GM12878 (cell line): ENCODE data around the gene STK32A. TPM values are rescaled to one million over a fixed set of nuclear protein-coding genes. Genes with fewer than 3 reads are reported as not detected.

ENCODE experiments used
- ATAC-seq: fragments of 200-7000 bp; cut with Tn5 transposase; 3 replicates; pipeline ENCODE4 v1.9.1; 2020; ENCODE audit warnings: mild to moderate bottlenecking, moderate library complexity
- BruUV-seq: library from RNA; stranded (reverse); fragments of 400-500 nt; replicated peaks from 2 replicates; lab custom pipeline; 2021; lab: Mats Ljungman, UMichigan
- CTCF ChIA-PET: fragments of 300-600 bp; sonication (Branson Sonifier 250); formaldehyde crosslinking; extraction: SDS; loops from one replicate; lab custom pipeline; 2021; ENCODE audit warnings: inconsistent platforms; lab: Yijun Ruan, JAX
- POLR2A ChIA-PET: fragments of 350-600 bp; formaldehyde crosslinking; extraction: SDS; loops from one replicate; lab custom pipeline; 2021; ENCODE audit warnings: inconsistent platforms; lab: Charles Lee
- RAD21 ChIA-PET: fragments of 300-600 bp; sonication (Branson Sonifier 250); formaldehyde crosslinking; loops from one replicate; lab custom pipeline; 2023; ENCODE audit warnings: antibody characterized with exemption; ENCODE audit not compliant: unreplicated experiment; lab: Charles Lee
- SMC1A ChIA-PET: fragments of 300-600 bp; sonication (Branson Sonifier 250); formaldehyde crosslinking; loops from one replicate; lab custom pipeline; 2023; ENCODE audit not compliant: unreplicated experiment, uncharacterized antibody; lab: Charles Lee
- DNase-seq: peaks from one replicate; pipeline ENCODE4 v3.0.0-alpha.2; 2011; ENCODE audit warnings: low read depth, low spot score
- FAIRE-seq: peaks from 3 replicates; lab custom pipeline; 2011; peaks lifted over from hg19 to GRCh38; lab: Jason Lieb, UNC
- H2AFZ ChIP-seq: 2 replicates; pipeline ENCODE4 v1.6.0; 2011; ENCODE audit warnings: low read depth, low read length, control low read depth; ENCODE audit not compliant: control insufficient read depth
- H3K27ac ChIP-seq: 2 replicates; pipeline ENCODE4 v1.5.1; 2011; ENCODE audit warnings: control low read depth; ENCODE audit not compliant: control insufficient read depth, insufficient read depth
- H3K27me3 ChIP-seq, 2 experiments: replicated peaks in 1 of 2; 2 replicates each; pipeline versions ENCODE4 v1.6.0 to v1.6.1; 2011; ENCODE audit warnings: low read length in 1 of 2; ENCODE audit not compliant: control insufficient read depth in 2 of 2, insufficient read depth in 2 of 2
- H3K36me3 ChIP-seq, 2 experiments: 2 replicates each; pipeline ENCODE4 v1.5.1; 2011; ENCODE audit warnings: low read length in 1 of 2; ENCODE audit not compliant: control insufficient read depth in 2 of 2, insufficient read depth in 2 of 2
- H3K4me1 ChIP-seq: 2 replicates; pipeline ENCODE4 v1.6.1; 2011; ENCODE audit warnings: mild to moderate bottlenecking, low read length, moderate library complexity, mixed read lengths; ENCODE audit not compliant: control insufficient read depth, insufficient read depth
- H3K4me2 ChIP-seq: 2 replicates; pipeline ENCODE4 v1.6.0; 2011; ENCODE audit warnings: control low read depth; ENCODE audit not compliant: control insufficient read depth, insufficient read depth
- H3K4me3 ChIP-seq: fragments of 200-600 bp; sonication (generic); 2 replicates; pipeline ENCODE4 v1.5.1; 2016
- H3K79me2 ChIP-seq: 2 replicates; pipeline ENCODE4 v1.6.0; 2011; ENCODE audit warnings: low read length; ENCODE audit not compliant: control insufficient read depth, insufficient read depth
- H3K9ac ChIP-seq: 2 replicates; pipeline ENCODE4 v1.8.0; 2011; ENCODE audit warnings: low read length, control low read depth, mixed read lengths; ENCODE audit not compliant: control insufficient read depth, insufficient read depth
- H3K9me3 ChIP-seq: replicated peaks from 3 replicates; pipeline ENCODE4 v1.5.1; 2011; ENCODE audit warnings: mild to moderate bottlenecking, low read length; ENCODE audit not compliant: control insufficient read depth, insufficient read depth
- H4K20me1 ChIP-seq: 2 replicates; pipeline ENCODE4 v1.6.0; 2011; ENCODE audit not compliant: control insufficient read depth, insufficient read depth
- EED ChIP-seq: sonication (generic); IDR thresholded peaks from 2 replicates; pipeline ENCODE4 v1.6.1; 2016; ENCODE audit warnings: antibody characterized with exemption, low read depth
- EGR1 ChIP-seq, 2 experiments: IDR thresholded peaks; 1 replicate in 1 of 2; 2 replicates in 1 of 2; pipeline ENCODE4 v1.6.1; 2011 to 2012; ENCODE audit warnings: low read depth in 2 of 2, low read length in 2 of 2, borderline replicate concordance in 1 of 2, mild to moderate bottlenecking in 1 of 2, moderate library complexity in 1 of 2
- FOXM1 ChIP-seq: IDR thresholded peaks from 2 replicates; pipeline ENCODE4 v1.6.1; 2012; ENCODE audit warnings: low read depth, mild to moderate bottlenecking, inconsistent platforms, low read length, moderate library complexity
- RFX5 ChIP-seq: IDR thresholded peaks from 2 replicates; pipeline ENCODE4 v1.6.1; 2011; ENCODE audit warnings: low read depth, low read length, improper control_type of control experiment
- SPI1 ChIP-seq: IDR thresholded peaks from 2 replicates; pipeline ENCODE4 v1.6.1; 2011; ENCODE audit warnings: low read depth, mild to moderate bottlenecking, low read length, moderate library complexity, borderline replicate concordance; ENCODE audit not compliant: insufficient read depth
- TAF1 ChIP-seq: IDR thresholded peaks from 2 replicates; pipeline ENCODE4 v1.6.1; 2011; ENCODE audit warnings: mild to moderate bottlenecking, low read depth, low read length, borderline replicate concordance
- YY1 ChIP-seq: IDR thresholded peaks from 2 replicates; pipeline ENCODE4 v1.6.1; 2011; ENCODE audit warnings: low read depth, mild to moderate bottlenecking, low read length
- WGBS: methylation state at CpG from one replicate; pipeline ENCODE4 v1.1.6; 2016; ENCODE audit warnings: low lambda C conversion rate; ENCODE audit not compliant: insufficient replicate concordance, insufficient coverage; ENCODE audit errors: missing lambda C conversion rate; 5-methylcytosine and 5-hydroxymethylcytosine counted together
- in situ Hi-C: fragments of 300-500 bp; cut with MboI; formaldehyde crosslinking; loops from 9 replicates; pipeline ENCODE4 v1.14.3; 2018; ENCODE audit warnings: mixed read lengths
- intact Hi-C: fragments of 100-400 bp; cut with micrococcal nuclease; formaldehyde crosslinking; loops from one replicate; pipeline ENCODE4 v1.14.2; 2022; ENCODE audit not compliant: unreplicated experiment
- polyA plus RNA-seq, 11 experiments: library from polyadenylated mRNA; depleted of rRNA in 4 of 11; unstranded in 6 of 11; stranded (reverse) in 5 of 11; fragments of >200 nt; fragmentation: Nextera tagmentation in 4 of 11; fragmentation: Illumina TruSeq in 1 of 11; extraction: Ambion mirVana in 4 of 11; extraction: Trizol in 1 of 11; gene quantifications; 1 replicate in 1 of 11; 2 replicates in 10 of 11; pipeline versions ENCODE4 v1.2.1 to v1.2.3, GENCODE V29; 2011 to 2016; ENCODE audit warnings: inconsistent platforms in 2 of 11, missing spikeins in 2 of 11, low read depth in 1 of 11
- total RNA-seq, 4 experiments: library from RNA; depleted of rRNA in 3 of 4; stranded (reverse); fragments of >200 nt in 3 of 4; fragmentation: Illumina TruSeq in 1 of 4; extraction: Trizol in 1 of 4; gene quantifications; 2 replicates each; pipeline versions ENCODE4 v1.2.1 to v1.2.3, GENCODE V29; 2013 to 2021
- TF ChIP-seq, protein P1 (sequence below): IDR thresholded peaks from 2 replicates; pipeline ENCODE4 v1.6.1; 2012; ENCODE audit warnings: mild to moderate bottlenecking, low read depth, low read length

The STK32A gene
- total and polyA plus RNA-seq, 10 of the 15 experiments (the other 5 are each of a cell fraction or from before 2014, with no cell fraction given) = under 0.01 to 0.10 TPM; not detected in 8

DNA sequence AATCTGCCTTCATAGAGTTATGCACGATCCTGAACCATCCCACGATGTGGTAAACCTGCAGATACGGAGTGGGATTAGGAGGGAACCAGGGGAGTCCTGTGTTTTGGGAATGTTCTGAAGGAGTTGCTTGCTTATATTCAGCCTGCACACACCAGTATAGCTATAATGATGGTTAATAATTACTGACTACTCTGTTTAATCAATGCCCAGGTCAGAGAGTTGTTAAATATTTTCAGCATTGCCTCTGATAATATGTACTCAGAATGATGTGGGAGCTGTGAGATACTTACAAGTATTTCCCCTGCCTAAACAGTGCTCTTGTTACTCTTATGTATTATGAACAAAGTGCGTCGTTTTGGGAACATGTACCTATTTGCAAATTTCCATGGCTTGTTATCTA is 34.8 kb upstream of the STK32A start (continued):
- TF ChIP-seq EGR1 (IDR thresholded peaks at IDR 0.05; ENCODE audit: borderline replicate concordance in 1 of 2, low read depth in 2 of 2, low read length in 2 of 2) = no peak
- TF ChIP-seq RFX5 = no peak
- TF ChIP-seq FOXM1 = no peak
- TF ChIP-seq, protein P1, sequence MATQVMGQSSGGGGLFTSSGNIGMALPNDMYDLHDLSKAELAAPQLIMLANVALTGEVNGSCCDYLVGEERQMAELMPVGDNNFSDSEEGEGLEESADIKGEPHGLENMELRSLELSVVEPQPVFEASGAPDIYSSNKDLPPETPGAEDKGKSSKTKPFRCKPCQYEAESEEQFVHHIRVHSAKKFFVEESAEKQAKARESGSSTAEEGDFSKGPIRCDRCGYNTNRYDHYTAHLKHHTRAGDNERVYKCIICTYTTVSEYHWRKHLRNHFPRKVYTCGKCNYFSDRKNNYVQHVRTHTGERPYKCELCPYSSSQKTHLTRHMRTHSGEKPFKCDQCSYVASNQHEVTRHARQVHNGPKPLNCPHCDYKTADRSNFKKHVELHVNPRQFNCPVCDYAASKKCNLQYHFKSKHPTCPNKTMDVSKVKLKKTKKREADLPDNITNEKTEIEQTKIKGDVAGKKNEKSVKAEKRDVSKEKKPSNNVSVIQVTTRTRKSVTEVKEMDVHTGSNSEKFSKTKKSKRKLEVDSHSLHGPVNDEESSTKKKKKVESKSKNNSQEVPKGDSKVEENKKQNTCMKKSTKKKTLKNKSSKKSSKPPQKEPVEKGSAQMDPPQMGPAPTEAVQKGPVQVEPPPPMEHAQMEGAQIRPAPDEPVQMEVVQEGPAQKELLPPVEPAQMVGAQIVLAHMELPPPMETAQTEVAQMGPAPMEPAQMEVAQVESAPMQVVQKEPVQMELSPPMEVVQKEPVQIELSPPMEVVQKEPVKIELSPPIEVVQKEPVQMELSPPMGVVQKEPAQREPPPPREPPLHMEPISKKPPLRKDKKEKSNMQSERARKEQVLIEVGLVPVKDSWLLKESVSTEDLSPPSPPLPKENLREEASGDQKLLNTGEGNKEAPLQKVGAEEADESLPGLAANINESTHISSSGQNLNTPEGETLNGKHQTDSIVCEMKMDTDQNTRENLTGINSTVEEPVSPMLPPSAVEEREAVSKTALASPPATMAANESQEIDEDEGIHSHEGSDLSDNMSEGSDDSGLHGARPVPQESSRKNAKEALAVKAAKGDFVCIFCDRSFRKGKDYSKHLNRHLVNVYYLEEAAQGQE = no peak
- TF ChIP-seq SPI1 = no peak
- TF ChIP-seq, all 136 proteins: peak for 0

DNA sequence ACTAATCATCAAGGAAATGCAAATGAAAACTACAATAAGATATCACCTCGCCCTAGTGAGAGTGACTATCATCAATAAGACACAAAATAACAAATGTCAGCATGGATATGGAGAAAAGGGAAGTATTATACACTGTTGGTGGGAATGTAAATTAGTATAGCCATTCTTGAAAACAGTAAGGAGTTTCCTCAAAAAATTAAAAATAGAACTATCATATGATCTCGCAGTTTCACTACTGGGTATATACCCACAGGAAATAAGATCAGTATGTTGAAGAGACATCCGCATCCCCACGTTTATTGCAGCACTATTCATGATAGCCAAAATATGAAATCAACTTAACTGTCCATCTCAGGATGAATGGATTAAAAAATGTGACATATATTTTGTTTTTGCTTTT is 31.6 kb upstream of the STK32A start:
- Histone ChIP-seq H3K4me2 (no peak overlapping the region), H3K27ac (no peak overlapping the region), H3K9me3 (no peaks in the 10 kb centered on the region), H3K4me1 (no peaks in the 10 kb centered on the region), H3K27me3 (no peaks in the 10 kb centered on the region), H3K4me3 (no peak overlapping the region), H3K9ac (no peak overlapping the region), H2AFZ (no peak overlapping the region), H4K20me1 (no peaks in the 10 kb centered on the region), H3K36me3 (no peaks in the 10 kb centered on the region), H3K79me2 (no peaks in the 10 kb centered on the region)
- whole genome bisulfite sequencing = 1% methylated on average over 4 of the region's 4 CpGs
- TF ChIP-seq YY1 (no peak), EED (no peak), TAF1 (no peak)
- DNase-seq = no peak
- CTCF ChIA-PET = interaction anchor here (1.4 kb wide), 1 partner anchor 14 kb away, joined by 4 read pairs; no protein-coding TSS in a partner anchor
- SMC1A ChIA-PET = no interaction called here
- no peak for FAIRE-seq
- BruUV-seq = no TSS peak
- no peak for ATAC-seq
- intact Hi-C loops = no loop called here
- RAD21 ChIA-PET = no interaction called here
- POLR2A ChIA-PET = no interaction called here
- in situ Hi-C loops = no loop called here
